SK-N-SH (cell line): ENCODE data around the gene TPMT. TPM values are rescaled to one million over a fixed set of nuclear protein-coding genes. Genes with fewer than 3 reads are reported as not detected.

Experiments used
- CTCF ChIA-PET: fragments of 300-600, 350-600 bp; formaldehyde crosslinking; extraction: SDS; loops from one replicate; lab custom pipeline; 2021; lab: Yijun Ruan, JAX
- POLR2A ChIA-PET: fragments of 350-600 bp; sonication (Branson Sonifier 250); formaldehyde crosslinking; extraction: SDS; loops from one replicate; lab custom pipeline; 2020; ENCODE audit warnings: antibody characterized with exemption, inconsistent platforms; lab: Yijun Ruan, JAX
- DNase-seq: peaks from one replicate; pipeline ENCODE4 v3.0.0; 2012
- H2AFZ ChIP-seq: fragments of 200-600 bp; sonication (generic); 2 replicates; pipeline ENCODE4 v1.8.1; 2016; ENCODE audit warnings: antibody characterized with exemption, mild to moderate bottlenecking, low read depth
- H3F3A ChIP-seq: fragments of 200-600 bp; sonication (generic); replicated peaks from 2 replicates; pipeline ENCODE3; 2016; ENCODE audit warnings: antibody characterized with exemption, mild to moderate bottlenecking; ENCODE audit not compliant: insufficient read depth
- H3K27ac ChIP-seq, 2 experiments: fragments of 200-500 bp in 1 of 2; fragments of 200-600 bp in 1 of 2; sonication (Bioruptor generic) in 1 of 2; sonication (generic), shearing (Covaris generic) in 1 of 2; 2 replicates each; pipeline versions ENCODE4 v1.5.1 to v1.6.1; 2014 to 2016; ENCODE audit warnings: low read depth in 2 of 2, inconsistent platforms in 1 of 2, low read length in 1 of 2, mild to moderate bottlenecking in 1 of 2, mixed read lengths in 1 of 2
- H3K27me3 ChIP-seq: fragments of 200-600 bp; sonication (generic), shearing (Covaris generic); 2 replicates; pipeline ENCODE4 v1.6.1; 2016; ENCODE audit warnings: mixed run types; ENCODE audit not compliant: insufficient read depth
- H3K36me3 ChIP-seq, 2 experiments: fragments of 200-500 bp in 1 of 2; fragments of 200-600 bp in 1 of 2; sonication (Bioruptor generic) in 1 of 2; sonication (generic) in 1 of 2; replicated peaks in 1 of 2; 2 replicates each; pipeline versions ENCODE3 to v1.5.1; 2014 to 2016; ENCODE audit warnings: low read length in 1 of 2, mild to moderate bottlenecking in 1 of 2; ENCODE audit not compliant: insufficient read depth in 2 of 2, control insufficient read depth in 1 of 2
- H3K4me1 ChIP-seq, 2 experiments: fragments of 200-500 bp in 1 of 2; fragments of 200-600 bp in 1 of 2; sonication (Bioruptor generic) in 1 of 2; sonication (generic), shearing (Covaris generic) in 1 of 2; 2 replicates each; pipeline versions ENCODE4 v1.5.1 to v1.6.1; 2014 to 2016; ENCODE audit warnings: low read depth in 1 of 2, low read length in 1 of 2, mixed run types in 1 of 2; ENCODE audit not compliant: insufficient read depth in 2 of 2, control insufficient read depth in 1 of 2
- H3K4me2 ChIP-seq: fragments of 200-600 bp; sonication (generic), shearing (Covaris generic); 2 replicates; pipeline ENCODE4 v1.6.1; 2017; ENCODE audit warnings: mixed run types
- H3K4me3 ChIP-seq, 2 experiments: fragments of 200-500 bp in 1 of 2; fragments of 200-600 bp in 1 of 2; sonication (Bioruptor generic) in 1 of 2; sonication (generic), shearing (Covaris generic) in 1 of 2; 2 replicates each; pipeline versions ENCODE4 v1.5.1 to v1.8.1; 2014 to 2016; ENCODE audit warnings: low read depth in 2 of 2, inconsistent platforms in 1 of 2, low read length in 1 of 2, mild to moderate bottlenecking in 1 of 2, mixed read lengths in 1 of 2, moderate library complexity in 1 of 2
- H3K79me2 ChIP-seq: fragments of 200-600 bp; sonication (generic); 2 replicates; pipeline ENCODE4 v1.8.1; 2017; ENCODE audit warnings: mild to moderate bottlenecking; ENCODE audit not compliant: insufficient read depth
- H3K9ac ChIP-seq: fragments of 200-600 bp; sonication (generic); 2 replicates; pipeline ENCODE4 v1.6.1; 2017; ENCODE audit warnings: mixed run types
- H3K9me2 ChIP-seq: fragments of 200-600 bp; sonication (generic); 2 replicates; pipeline ENCODE4 v1.6.1; 2017; ENCODE audit warnings: mixed run types
- H3K9me3 ChIP-seq: fragments of 200-600 bp; sonication (generic); 2 replicates; pipeline ENCODE4 v1.6.1; 2017; ENCODE audit warnings: mixed run types, mild to moderate bottlenecking, moderate library complexity
- H4K20me1 ChIP-seq: fragments of 200-600 bp; sonication (generic); 2 replicates; pipeline ENCODE4 v1.6.1; 2017; ENCODE audit warnings: mild to moderate bottlenecking, mixed run types; ENCODE audit not compliant: insufficient read depth
- ELF1 ChIP-seq: IDR thresholded peaks from 2 replicates; pipeline ENCODE4 v1.4.0; 2012
- EZH2phosphoT487 ChIP-seq: fragments of 200-600 bp; sonication (generic); IDR thresholded peaks from 2 replicates; pipeline ENCODE4 v1.6.1; 2017; ENCODE audit warnings: low read depth, mixed run types, mild to moderate bottlenecking, antibody characterized with exemption, moderate library complexity, borderline replicate concordance
- SIN3A ChIP-seq: IDR thresholded peaks from 2 replicates; pipeline ENCODE4 v1.6.1; 2012; ENCODE audit warnings: low read depth, mild to moderate bottlenecking, low read length, moderate library complexity, borderline replicate concordance
- TAF1 ChIP-seq: IDR thresholded peaks from 2 replicates; pipeline ENCODE4 v1.6.1; 2012; ENCODE audit warnings: low read depth, mild to moderate bottlenecking, low read length, moderate library complexity, borderline replicate concordance
- TEAD4 ChIP-seq: IDR thresholded peaks from 2 replicates; pipeline ENCODE4 v1.4.0; 2012; ENCODE audit warnings: mild to moderate bottlenecking, borderline replicate concordance; ENCODE audit not compliant: insufficient read depth
- WGBS: methylation state at CpG from one replicate; pipeline ENCODE4 v1.1.6; 2017; ENCODE audit warnings: low lambda C conversion rate; 5-methylcytosine and 5-hydroxymethylcytosine counted together
- polyA plus RNA-seq, 3 experiments: library from polyadenylated mRNA; depleted of rRNA; stranded (reverse); fragments of >200 nt; gene quantifications; 2 replicates each; pipeline ENCODE4 v1.2.3, GENCODE V29; 2012
- TF ChIP-seq, protein P1 (sequence below): IDR thresholded peaks from 2 replicates; pipeline ENCODE4; 2012
- TF ChIP-seq, protein P2 (sequence below): IDR thresholded peaks from 2 replicates; pipeline ENCODE4 v1.4.0; 2012; ENCODE audit warnings: low read depth, borderline replicate concordance

TPMT gene
- polyA plus RNA-seq, 1 of the 3 experiments (the other 2 are of a cell fraction) = 8.1 TPM

DNA sequence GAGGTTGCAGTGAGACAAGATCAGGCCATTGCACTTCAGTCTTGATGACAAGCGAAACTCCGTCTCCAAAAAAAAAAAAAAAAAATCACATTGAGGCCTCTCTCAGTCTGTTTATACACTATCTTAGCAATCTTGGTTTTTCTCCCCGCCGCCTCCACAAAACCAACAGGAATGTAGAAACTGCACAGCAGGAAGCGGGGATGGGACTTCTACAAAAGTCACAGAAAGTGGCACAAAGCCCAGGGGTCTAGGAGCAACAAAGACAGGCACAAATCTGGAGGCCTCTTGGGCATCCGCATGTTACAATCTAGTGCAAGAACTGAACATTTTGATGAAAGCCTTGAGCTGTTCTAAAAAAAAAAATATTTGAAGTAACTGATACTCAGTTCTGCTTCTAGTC lies 48.9 kb upstream of the TPMT start (continued):
- TF ChIP-seq, protein P1, sequence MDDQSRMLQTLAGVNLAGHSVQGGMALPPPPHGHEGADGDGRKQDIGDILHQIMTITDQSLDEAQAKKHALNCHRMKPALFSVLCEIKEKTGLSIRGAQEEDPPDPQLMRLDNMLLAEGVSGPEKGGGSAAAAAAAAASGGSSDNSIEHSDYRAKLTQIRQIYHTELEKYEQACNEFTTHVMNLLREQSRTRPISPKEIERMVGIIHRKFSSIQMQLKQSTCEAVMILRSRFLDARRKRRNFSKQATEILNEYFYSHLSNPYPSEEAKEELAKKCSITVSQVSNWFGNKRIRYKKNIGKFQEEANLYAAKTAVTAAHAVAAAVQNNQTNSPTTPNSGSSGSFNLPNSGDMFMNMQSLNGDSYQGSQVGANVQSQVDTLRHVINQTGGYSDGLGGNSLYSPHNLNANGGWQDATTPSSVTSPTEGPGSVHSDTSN = no peak
- TF ChIP-seq, protein P2, sequence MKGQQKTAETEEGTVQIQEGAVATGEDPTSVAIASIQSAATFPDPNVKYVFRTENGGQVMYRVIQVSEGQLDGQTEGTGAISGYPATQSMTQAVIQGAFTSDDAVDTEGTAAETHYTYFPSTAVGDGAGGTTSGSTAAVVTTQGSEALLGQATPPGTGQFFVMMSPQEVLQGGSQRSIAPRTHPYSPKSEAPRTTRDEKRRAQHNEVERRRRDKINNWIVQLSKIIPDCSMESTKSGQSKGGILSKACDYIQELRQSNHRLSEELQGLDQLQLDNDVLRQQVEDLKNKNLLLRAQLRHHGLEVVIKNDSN = no peak
- no peak for TF ChIP-seq ELF1
- no peak for TF ChIP-seq SIN3A
- TF ChIP-seq TEAD4 = no peak
- TF ChIP-seq, all 33 proteins: peak for 0

DNA sequence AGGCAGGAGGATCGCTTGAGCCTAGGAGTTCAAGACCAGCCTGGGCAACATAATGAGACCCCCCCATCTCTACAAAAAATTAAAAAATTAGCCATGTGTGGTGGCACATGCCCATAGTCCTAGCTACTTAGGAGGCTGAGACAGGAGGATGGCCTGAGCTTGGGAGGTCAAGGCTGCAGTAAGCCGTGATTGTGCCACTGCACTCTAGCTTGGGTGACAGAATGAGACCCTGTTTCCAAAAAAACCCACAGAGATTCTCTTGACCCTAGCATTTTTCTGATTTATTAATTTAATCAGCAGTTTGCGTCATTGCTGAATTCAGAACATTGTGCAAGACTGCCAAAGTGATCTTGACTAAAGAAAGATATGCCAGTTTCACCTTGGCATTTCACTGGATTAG lies 37.1 kb upstream of the TPMT start:
- Histone ChIP-seq H3F3A (no peaks in the 10 kb centered on the region), H2AFZ (no peak overlapping the region), H4K20me1 (no peaks in the 10 kb centered on the region), H3K27ac (no peak overlapping the region), H3K9me3 (no peaks in the 10 kb centered on the region), H3K4me1 (no peaks in the 10 kb centered on the region), H3K36me3 (peaks cover 0 to 3% of the 10 kb centered on the region in 2 experiments), H3K9me2 (no peaks in the 10 kb centered on the region), H3K27me3 (no peaks in the 10 kb centered on the region), H3K79me2 (no peaks in the 10 kb centered on the region), H3K4me2 (no peak overlapping the region), H3K4me3 (no peak overlapping the region), H3K9ac (no peak overlapping the region)
- ChIA-PET CTCF (interaction anchor here (0.6 kb wide), 1 partner anchor 27 kb away, joined by 3 read pairs; no protein-coding TSS in a partner anchor), POLR2A (no interaction called here)
- TF ChIP-seq, protein P1 = no peak
- no peak for TF ChIP-seq EZH2phosphoT487
- TF ChIP-seq TAF1 = no peak
- DNase-seq = no peak
- WGBS = 94% methylated on average over 3 of the region's 3 CpGs

DNA sequence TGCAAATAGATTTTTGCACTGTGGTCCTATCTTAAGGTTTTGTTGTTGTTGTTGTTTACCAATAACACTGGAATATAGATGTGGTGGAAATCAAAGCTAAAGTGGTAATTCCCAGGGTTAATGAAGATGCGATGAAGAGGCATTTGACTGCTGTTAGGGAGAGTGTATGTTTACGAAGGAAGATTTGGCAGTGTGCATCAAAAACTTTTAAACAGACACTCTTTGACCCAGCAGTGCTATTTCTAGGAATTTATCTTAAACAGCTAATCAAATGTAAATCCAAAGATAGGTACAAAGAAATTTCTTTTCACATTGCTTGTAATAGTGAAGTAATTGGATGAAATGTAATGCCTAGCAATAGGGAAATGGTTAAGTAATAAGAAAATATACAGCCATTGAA lies 34.3 kb upstream of the TPMT start:
- Histone ChIP-seq H3K79me2 (no peaks in the 10 kb centered on the region), H3K9me2 (no peaks in the 10 kb centered on the region), H3K27me3 (no peaks in the 10 kb centered on the region), H3K4me3 (no peak overlapping the region), H3K9ac (no peak overlapping the region), H3K36me3 (peaks cover under 1 to 3% of the 10 kb centered on the region in 2 experiments), H3K9me3 (no peaks in the 10 kb centered on the region), H2AFZ (no peak overlapping the region), H3K4me1 (no peaks in the 10 kb centered on the region), H3K27ac (no peak overlapping the region), H3K4me2 (no peak overlapping the region), H4K20me1 (no peaks in the 10 kb centered on the region), H3F3A (no peaks in the 10 kb centered on the region)
- TF ChIP-seq, protein P1 = no peak
- TF ChIP-seq TEAD4 = no peak
- WGBS = 92% methylated on average over 2 of the region's 2 CpGs
- no peak for DNase-seq
- ChIA-PET POLR2A (no interaction called here), CTCF (no interaction called here)
